SU-DHL-6 (cell line): Measurements from ENCODE around the gene CPNE4.

ENCODE experiments used
- H2AFZ ChIP-seq: fragments of 200-600 bp; sonication (generic); 2 replicates; pipeline ENCODE4 v1.6.1; 2014; ENCODE audit warnings: low read depth, mild to moderate bottlenecking, moderate library complexity, mixed read lengths, antibody characterized with exemption, low read length; ENCODE audit not compliant: severe bottlenecking
- H3F3A ChIP-seq: fragments of 200-600 bp; shearing (Covaris generic); 2 replicates; pipeline ENCODE4 v1.6.0; 2016; ENCODE audit warnings: antibody characterized with exemption, mild to moderate bottlenecking; ENCODE audit not compliant: insufficient read depth
- H3K27ac ChIP-seq: fragments of 200-600 bp; sonication (generic); 2 replicates; pipeline ENCODE4 v1.5.1; 2016; ENCODE audit warnings: low read depth, mild to moderate bottlenecking, low read length, moderate library complexity, mixed read lengths
- H3K27me3 ChIP-seq: fragments of 200-600 bp; sonication (generic), shearing (Covaris generic); 2 replicates; pipeline ENCODE4 v1.6.0; 2014; ENCODE audit warnings: mild to moderate bottlenecking, low read length
- H3K36me3 ChIP-seq: fragments of 200-600 bp; sonication (generic); 2 replicates; pipeline ENCODE4 v1.6.1; 2014; ENCODE audit warnings: mild to moderate bottlenecking, low read length, mixed read lengths
- H3K4me2 ChIP-seq: fragments of 300-600, 200-600 bp; shearing (Covaris generic), sonication (generic); 2 replicates; pipeline ENCODE4 v1.6.0; 2014; ENCODE audit warnings: low read length, low read depth, mild to moderate bottlenecking; ENCODE audit not compliant: poor library complexity, severe bottlenecking
- H3K4me3 ChIP-seq: fragments of 200-600 bp; sonication (generic); 2 replicates; pipeline ENCODE4 v1.5.1; 2014; ENCODE audit warnings: antibody characterized with exemption, low read length, mild to moderate bottlenecking, mixed read lengths; ENCODE audit not compliant: insufficient read depth, poor library complexity, severe bottlenecking
- H3K79me2 ChIP-seq: fragments of 200-600 bp; sonication (generic); 2 replicates; pipeline ENCODE4 v1.6.1; 2014; ENCODE audit warnings: mild to moderate bottlenecking, low read length, moderate library complexity; ENCODE audit not compliant: insufficient read depth
- H3K9ac ChIP-seq: fragments of 200-600 bp; sonication (generic); 2 replicates; pipeline ENCODE4 v1.7.0; 2014; ENCODE audit warnings: mild to moderate bottlenecking, low read length
- H3K9me2 ChIP-seq: fragments of 200-600 bp; sonication (generic); replicated peaks from 2 replicates; pipeline ENCODE4 v1.6.1; 2014; ENCODE audit warnings: low read length; ENCODE audit not compliant: insufficient read depth
- H3K9me3 ChIP-seq: fragments of 200-600 bp; sonication (generic); 2 replicates; pipeline ENCODE4 v1.6.1; 2014; ENCODE audit warnings: low read length, mixed read lengths; ENCODE audit not compliant: insufficient read depth
- H4K20me1 ChIP-seq: fragments of 200-600 bp; sonication (generic); 2 replicates; pipeline ENCODE4 v1.6.1; 2014; ENCODE audit warnings: low read depth, mild to moderate bottlenecking, antibody characterized with exemption, low read length, moderate library complexity, mixed read lengths
- EZH2phosphoT487 ChIP-seq: fragments of 200-600 bp; sonication (generic), shearing (Covaris generic); conservative IDR thresholded peaks from 2 replicates; pipeline ENCODE4 v1.6.1; 2018; ENCODE audit warnings: mild to moderate bottlenecking, antibody characterized with exemption, low read length, moderate library complexity, mixed read lengths
- TF ChIP-seq, protein P1 (sequence below): fragments of 200-600 bp; sonication (generic); IDR thresholded peaks from one replicate; pipeline ENCODE4 v1.5.1; 2017; ENCODE audit warnings: antibody characterized with exemption, mild to moderate bottlenecking, low read length, moderate library complexity; ENCODE audit not compliant: insufficient read depth, poor library complexity, severe bottlenecking

Gene CPNE4

DNA sequence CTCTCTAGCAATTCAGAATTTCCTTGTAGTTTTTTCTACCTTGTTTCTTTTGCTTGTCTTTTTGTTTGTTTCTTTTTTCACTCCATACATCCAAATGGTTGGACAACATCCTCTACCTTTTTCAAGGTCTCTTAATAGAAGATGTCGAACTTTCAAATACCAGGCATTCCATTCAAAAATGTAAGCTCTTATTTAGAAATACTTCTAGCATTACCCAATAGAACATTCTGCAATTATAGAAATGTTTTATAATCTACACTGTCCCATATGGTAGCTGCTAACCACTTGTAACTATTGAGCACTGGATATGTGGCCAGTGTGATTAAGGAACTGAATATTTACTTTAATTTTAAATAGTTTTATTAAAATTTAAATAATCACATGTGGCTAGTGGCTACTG, 335.8 kb downstream of the CPNE4 start:
- TF ChIP-seq EZH2phosphoT487: no peak
- TF ChIP-seq, protein P1, sequence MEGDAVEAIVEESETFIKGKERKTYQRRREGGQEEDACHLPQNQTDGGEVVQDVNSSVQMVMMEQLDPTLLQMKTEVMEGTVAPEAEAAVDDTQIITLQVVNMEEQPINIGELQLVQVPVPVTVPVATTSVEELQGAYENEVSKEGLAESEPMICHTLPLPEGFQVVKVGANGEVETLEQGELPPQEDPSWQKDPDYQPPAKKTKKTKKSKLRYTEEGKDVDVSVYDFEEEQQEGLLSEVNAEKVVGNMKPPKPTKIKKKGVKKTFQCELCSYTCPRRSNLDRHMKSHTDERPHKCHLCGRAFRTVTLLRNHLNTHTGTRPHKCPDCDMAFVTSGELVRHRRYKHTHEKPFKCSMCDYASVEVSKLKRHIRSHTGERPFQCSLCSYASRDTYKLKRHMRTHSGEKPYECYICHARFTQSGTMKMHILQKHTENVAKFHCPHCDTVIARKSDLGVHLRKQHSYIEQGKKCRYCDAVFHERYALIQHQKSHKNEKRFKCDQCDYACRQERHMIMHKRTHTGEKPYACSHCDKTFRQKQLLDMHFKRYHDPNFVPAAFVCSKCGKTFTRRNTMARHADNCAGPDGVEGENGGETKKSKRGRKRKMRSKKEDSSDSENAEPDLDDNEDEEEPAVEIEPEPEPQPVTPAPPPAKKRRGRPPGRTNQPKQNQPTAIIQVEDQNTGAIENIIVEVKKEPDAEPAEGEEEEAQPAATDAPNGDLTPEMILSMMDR: no peak
- Histone ChIP-seq H3K4me3 (no peak overlapping the region), H3K79me2 (no peaks in the 10 kb centered on the region), H4K20me1 (no peaks in the 10 kb centered on the region), H3K9ac (no peak overlapping the region), H3K36me3 (no peaks in the 10 kb centered on the region), H3K4me2 (no peak overlapping the region), H3F3A (no peaks in the 10 kb centered on the region), H3K27me3 (no peaks in the 10 kb centered on the region), H2AFZ (no peak overlapping the region), H3K27ac (no peak overlapping the region), H3K9me3 (no peaks in the 10 kb centered on the region), H3K9me2 (no peaks in the 10 kb centered on the region)

DNA sequence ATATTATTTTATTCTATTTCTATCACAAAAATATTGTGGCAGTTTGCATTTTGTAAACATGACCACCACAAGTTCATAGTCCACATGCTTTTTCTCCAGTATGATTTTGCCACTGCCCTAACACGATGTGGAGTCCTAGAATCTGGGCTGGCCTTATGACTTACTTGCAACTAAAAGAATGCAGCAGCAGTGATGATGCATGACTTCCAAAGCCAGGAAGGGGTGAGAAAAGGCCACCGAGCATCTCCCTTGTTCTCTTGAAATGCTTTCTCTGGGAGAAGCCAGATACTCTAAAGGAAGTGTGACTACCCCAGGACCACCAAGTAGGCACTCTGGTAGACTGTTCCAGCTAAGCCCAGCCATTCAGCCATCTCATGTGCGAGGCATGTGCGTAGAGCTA, 340.4 kb downstream of the CPNE4 start:
- no peaks in the 10 kb centered on the region for H4K20me1 ChIP-seq
- H3K9ac ChIP-seq: no peak overlapping the region
- H2AFZ ChIP-seq: no peak overlapping the region
- H3F3A ChIP-seq: no peaks in the 10 kb centered on the region
- TF ChIP-seq EZH2phosphoT487: no peak
- TF ChIP-seq, protein P1: no peak
- no peak overlapping the region for H3K27ac ChIP-seq
- H3K79me2 ChIP-seq: no peaks in the 10 kb centered on the region
- H3K9me2 ChIP-seq: no peaks in the 10 kb centered on the region
- no peaks in the 10 kb centered on the region for H3K9me3 ChIP-seq
- H3K36me3 ChIP-seq: no peaks in the 10 kb centered on the region
- no peak overlapping the region for H3K4me3 ChIP-seq
- H3K4me2 ChIP-seq: no peak overlapping the region
- H3K27me3 ChIP-seq: no peaks in the 10 kb centered on the region

DNA sequence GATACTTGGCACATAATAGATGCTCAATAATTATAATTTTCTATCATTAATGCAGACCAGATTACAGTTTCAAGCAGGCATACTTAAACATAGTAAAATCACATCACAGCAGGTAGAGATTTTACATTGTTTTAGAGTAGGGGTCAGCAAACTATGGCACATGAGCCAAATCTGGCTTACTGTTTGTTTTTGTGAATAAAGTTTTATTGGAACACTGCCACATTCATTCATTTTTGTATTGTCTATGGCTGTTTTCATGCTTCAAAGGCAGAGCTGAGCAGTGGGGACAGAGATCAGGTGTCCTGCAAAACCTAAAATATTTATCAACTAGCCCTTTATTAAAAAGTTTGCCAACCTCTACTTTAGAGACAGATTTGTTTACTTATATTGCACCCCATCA, 342.5 kb downstream of the CPNE4 start:
- no peaks in the 10 kb centered on the region for H4K20me1 ChIP-seq
- H3K27ac ChIP-seq: no peak overlapping the region
- no peak overlapping the region for H3K9ac ChIP-seq
- H3K79me2 ChIP-seq: no peaks in the 10 kb centered on the region
- H3K9me3 ChIP-seq: no peaks in the 10 kb centered on the region; the same call in 1 of the 2 replicates
- no peak overlapping the region for H3K4me2 ChIP-seq
- no peaks in the 10 kb centered on the region for H3F3A ChIP-seq
- no peak overlapping the region for H2AFZ ChIP-seq
- H3K36me3 ChIP-seq: no peaks in the 10 kb centered on the region
- H3K9me2 ChIP-seq: no peaks in the 10 kb centered on the region; the same call in 1 of the 2 replicates
- TF ChIP-seq EZH2phosphoT487: no peak
- TF ChIP-seq, protein P1: no peak
- H3K4me3 ChIP-seq: no peak overlapping the region
- no peaks in the 10 kb centered on the region for H3K27me3 ChIP-seq
